SH-SY5Y (cell line): ENCODE measurements around the gene PSENEN.

Source experiments
- GATA2 ChIP-seq: IDR thresholded peaks from 2 replicates; pipeline ENCODE4 v1.6.1; 2011; ENCODE audit warnings: mild to moderate bottlenecking, low read depth, low read length
- GATA3 ChIP-seq: IDR thresholded peaks from 2 replicates; pipeline ENCODE4 v1.6.1; 2011; ENCODE audit warnings: low read depth, mild to moderate bottlenecking, low read length, moderate library complexity

GRCh38 chr19:35736913-35737886, 8.3 kb upstream of the PSENEN start:
- TF ChIP-seq GATA3 (no peak), GATA2 (no peak)
